Prostate gland (tissue), 2 donors: ENCODE measurements around the gene MINAR1. TPM values are rescaled to one million over a fixed set of nuclear protein-coding genes. Genes with fewer than 3 reads are reported as not detected.

ENCODE experiments used
- DNase-seq: peaks from one replicate; pipeline ENCODE4 v3.0.0-alpha.2; 2019; ENCODE audit warnings: low spot score
- H3K27ac ChIP-seq, 2 donors: fragments of 200-600 bp; sonication (generic); 2 replicates each; pipeline ENCODE4 v1.5.1; 2017 to 2019
- H3K27me3 ChIP-seq: fragments of 200-600 bp; sonication (generic); replicated peaks from 2 replicates; pipeline ENCODE4 v1.5.1; 2019; ENCODE audit not compliant: insufficient read depth
- H3K36me3 ChIP-seq, 2 donors: fragments of 200-600 bp; sonication (generic); 1 replicate in 1 of 2; 2 replicates in 1 of 2; pipeline versions ENCODE4 v1.5.1 to v1.8.1; 2017 to 2019
- H3K4me1 ChIP-seq: fragments of 200-600 bp; sonication (generic); replicated peaks from 2 replicates; pipeline ENCODE4 v1.5.1; 2019
- H3K4me3 ChIP-seq, 2 donors: fragments of 200-600 bp; sonication (generic); 2 replicates each; pipeline ENCODE4 v1.5.1; 2017 to 2019
- H3K9me3 ChIP-seq: fragments of 200-600 bp; sonication (generic); 2 replicates; pipeline ENCODE4 v1.5.1; 2017
- CTCF ChIP-seq, 4 experiments: fragments of 200-600 bp in 2 of 4; fragments of 450-650 bp in 2 of 4; sonication (generic) in 2 of 4; IDR thresholded peaks; 1 replicate in 3 of 4; 2 replicates in 1 of 4; pipeline ENCODE4 v1.5.1; 2016 to 2019; ENCODE audit warnings: antibody characterized with exemption in 4 of 4, mild to moderate bottlenecking in 2 of 4, moderate library complexity in 2 of 4
- POLR2A ChIP-seq: fragments of 450-650 bp; IDR thresholded peaks from one replicate; pipeline ENCODE4 v1.6.1; 2016; ENCODE audit warnings: antibody characterized with exemption, mild to moderate bottlenecking
- POLR2AphosphoS5 ChIP-seq: sonication (generic); formaldehyde crosslinking; IDR thresholded peaks from one replicate; pipeline ENCODE4 v1.6.1; 2017; ENCODE audit warnings: antibody characterized with exemption
- WGBS: methylation state at CpG from one replicate; pipeline ENCODE4 v1.1.5; 2018; 5-methylcytosine and 5-hydroxymethylcytosine counted together
- intact Hi-C: fragments of 100-400 bp; cut with DNase I; formaldehyde crosslinking; loops from one replicate; pipeline ENCODE4 v1.14.2; 2022
- total RNA-seq, 2 donors: library from RNA; depleted of rRNA; stranded (reverse); fragments of >200 nt; gene quantifications; one replicate each; pipeline ENCODE4 v1.1.0, GENCODE V29; 2016

MINAR1 gene
- total RNA-seq, 2 donors from 2014 or later = 0.32 to 0.57 TPM

- intact Hi-C loops = no loop called here
- Histone ChIP-seq H3K27ac (no peak overlapping the region), H3K36me3 (no peaks in the 10 kb centered on the region), H3K4me1 (no peaks in the 10 kb centered on the region), H3K27me3 (no peaks in the 10 kb centered on the region), H3K9me3 (no peaks in the 10 kb centered on the region), H3K4me3 (no peak overlapping the region)
- DNase-seq = no peak
- no peak for TF ChIP-seq POLR2A
- TF ChIP-seq POLR2AphosphoS5 = no peak
- no peak for TF ChIP-seq CTCF (IDR thresholded peaks at IDR 0.05)
- WGBS = 90% methylated on average over 6 of the region's 6 CpGs
These were observed 26.4 kb downstream of the MINAR1 start for GRCh38 chr15:79458491-79458890.

GRCh38 chr15:79459666-79460065, 27.5 kb downstream of the MINAR1 start:
- H3K4me3 ChIP-seq = no peak overlapping the region
- TF ChIP-seq POLR2AphosphoS5 (no peak), CTCF (IDR thresholded peaks at IDR 0.05) (no peak), POLR2A (no peak)
- H3K27me3 ChIP-seq = no peaks in the 10 kb centered on the region
- no peaks in the 10 kb centered on the region for H3K4me1 ChIP-seq
- no peak overlapping the region for H3K27ac ChIP-seq
- intact Hi-C loops = no loop called here
- no peaks in the 10 kb centered on the region for H3K36me3 ChIP-seq
- DNase-seq = no peak
- 96% methylated on average over 1 of the region's 1 CpG for WGBS
- no peaks in the 10 kb centered on the region for H3K9me3 ChIP-seq

GRCh38 chr15:79463043-79463780, 31.1 kb downstream of the MINAR1 start:
- Histone ChIP-seq H3K4me3 (no peak overlapping the region), H3K27ac (no peak overlapping the region), H3K36me3 (no peaks in the 10 kb centered on the region), H3K27me3 (no peaks in the 10 kb centered on the region), H3K9me3 (no peaks in the 10 kb centered on the region), H3K4me1 (no peaks in the 10 kb centered on the region)
- intact Hi-C loops = no loop called here
- 42% methylated on average over 18 of the region's 18 CpGs for WGBS
- DNase-seq = no peak
- TF ChIP-seq CTCF (IDR thresholded peaks at IDR 0.05) (no peak), POLR2AphosphoS5 (no peak), POLR2A (no peak)

- no peak for DNase-seq
- Histone ChIP-seq H3K36me3 (no peaks in the 10 kb centered on the region), H3K9me3 (no peaks in the 10 kb centered on the region), H3K27me3 (no peaks in the 10 kb centered on the region), H3K4me1 (no peaks in the 10 kb centered on the region), H3K27ac (no peak overlapping the region), H3K4me3 (no peak overlapping the region)
- TF ChIP-seq POLR2A (no peak), POLR2AphosphoS5 (no peak), CTCF (IDR thresholded peaks at IDR 0.05) (no peak)
- intact Hi-C loops = no loop called here
- WGBS = 88% methylated on average over 4 of the region's 4 CpGs
These were observed 31.7 kb downstream of the MINAR1 start for GRCh38 chr15:79463781-79464270.

- no peaks in the 10 kb centered on the region for H3K4me1 ChIP-seq
- H3K27me3 ChIP-seq = no peaks in the 10 kb centered on the region
- DNase-seq = no peak
- intact Hi-C loops = no loop called here
- H3K9me3 ChIP-seq = no peaks in the 10 kb centered on the region
- 90% methylated on average over 3 of the region's 3 CpGs for WGBS
- no peak overlapping the region for H3K4me3 ChIP-seq
- TF ChIP-seq POLR2A (no peak), POLR2AphosphoS5 (no peak), CTCF (IDR thresholded peaks at IDR 0.05) (no peak)
- no peak overlapping the region for H3K27ac ChIP-seq
- no peaks in the 10 kb centered on the region for H3K36me3 ChIP-seq
These were observed 34.4 kb downstream of the MINAR1 start for GRCh38 chr15:79466488-79466887.
